Liver (tissue), 3 donors: ENCODE data around the gene CAMSAP2.

ENCODE experiments used
- EGR1 ChIP-seq, 2 donors: IDR thresholded peaks; 2 replicates each; pipeline ENCODE4 v1.6.1; 2016 to 2018; ENCODE audit warnings: antibody characterized with exemption in 2 of 2, low read depth in 2 of 2
- HNF4G ChIP-seq: IDR thresholded peaks from 2 replicates; pipeline ENCODE4 v1.6.1; 2016; ENCODE audit warnings: antibody characterized with exemption
- JUND ChIP-seq, 2 donors: IDR thresholded peaks; 2 replicates each; pipeline ENCODE4 v1.6.1; 2016; ENCODE audit warnings: antibody characterized with exemption in 2 of 2
- RAD21 ChIP-seq, 2 donors: IDR thresholded peaks; 2 replicates each; pipeline ENCODE4 v1.6.1; 2016; ENCODE audit warnings: antibody characterized with exemption in 2 of 2, mild to moderate bottlenecking in 2 of 2
- REST ChIP-seq: IDR thresholded peaks from 2 replicates; pipeline ENCODE4 v1.6.1; 2016; ENCODE audit warnings: antibody characterized with exemption, mild to moderate bottlenecking
- TF ChIP-seq, protein P1 (sequence below): fragments of 150-350 bp; IDR thresholded peaks from 2 replicates; pipeline ENCODE4 v1.5.1; 2017; ENCODE audit warnings: improper control_type of control experiment, low read depth, low read length; ENCODE audit not compliant: missing input control
- TF ChIP-seq, protein P2 (sequence below): IDR thresholded peaks from 2 replicates; pipeline ENCODE4 v1.6.1; 2016; ENCODE audit warnings: antibody characterized with exemption
- donor health status: healthy.
- donor health status: healthy.

DNA sequence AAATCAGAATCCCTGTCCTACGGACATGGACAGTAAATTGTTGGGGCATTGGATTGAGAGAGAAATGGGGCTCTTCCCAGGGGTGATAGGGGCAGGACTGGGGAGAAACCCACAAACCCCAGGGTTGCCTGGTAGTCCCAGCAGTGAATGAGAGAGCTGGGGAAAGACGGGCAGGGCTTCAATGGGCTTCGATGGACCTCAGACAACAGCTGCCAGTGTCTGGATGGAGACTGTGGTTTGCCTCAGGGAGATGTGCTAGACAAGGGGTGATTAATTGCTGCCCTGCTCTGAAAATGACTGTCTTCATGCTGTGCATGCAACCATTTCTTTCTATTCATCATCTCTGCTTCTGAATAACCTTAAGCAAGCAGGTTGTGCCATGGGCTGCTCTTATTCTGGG is 141.5 kb downstream of the CAMSAP2 start:
- TF ChIP-seq, protein P1, sequence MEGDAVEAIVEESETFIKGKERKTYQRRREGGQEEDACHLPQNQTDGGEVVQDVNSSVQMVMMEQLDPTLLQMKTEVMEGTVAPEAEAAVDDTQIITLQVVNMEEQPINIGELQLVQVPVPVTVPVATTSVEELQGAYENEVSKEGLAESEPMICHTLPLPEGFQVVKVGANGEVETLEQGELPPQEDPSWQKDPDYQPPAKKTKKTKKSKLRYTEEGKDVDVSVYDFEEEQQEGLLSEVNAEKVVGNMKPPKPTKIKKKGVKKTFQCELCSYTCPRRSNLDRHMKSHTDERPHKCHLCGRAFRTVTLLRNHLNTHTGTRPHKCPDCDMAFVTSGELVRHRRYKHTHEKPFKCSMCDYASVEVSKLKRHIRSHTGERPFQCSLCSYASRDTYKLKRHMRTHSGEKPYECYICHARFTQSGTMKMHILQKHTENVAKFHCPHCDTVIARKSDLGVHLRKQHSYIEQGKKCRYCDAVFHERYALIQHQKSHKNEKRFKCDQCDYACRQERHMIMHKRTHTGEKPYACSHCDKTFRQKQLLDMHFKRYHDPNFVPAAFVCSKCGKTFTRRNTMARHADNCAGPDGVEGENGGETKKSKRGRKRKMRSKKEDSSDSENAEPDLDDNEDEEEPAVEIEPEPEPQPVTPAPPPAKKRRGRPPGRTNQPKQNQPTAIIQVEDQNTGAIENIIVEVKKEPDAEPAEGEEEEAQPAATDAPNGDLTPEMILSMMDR = no peak
- TF ChIP-seq REST (no peak), EGR1 (IDR thresholded peaks at IDR 0.05; ENCODE audit: low read depth in 2 of 2) (no peak), HNF4G (no peak), JUND (IDR thresholded peaks at IDR 0.05) (no peak), RAD21 (IDR thresholded peaks at IDR 0.05) (no peak)
- TF ChIP-seq, protein P2, sequence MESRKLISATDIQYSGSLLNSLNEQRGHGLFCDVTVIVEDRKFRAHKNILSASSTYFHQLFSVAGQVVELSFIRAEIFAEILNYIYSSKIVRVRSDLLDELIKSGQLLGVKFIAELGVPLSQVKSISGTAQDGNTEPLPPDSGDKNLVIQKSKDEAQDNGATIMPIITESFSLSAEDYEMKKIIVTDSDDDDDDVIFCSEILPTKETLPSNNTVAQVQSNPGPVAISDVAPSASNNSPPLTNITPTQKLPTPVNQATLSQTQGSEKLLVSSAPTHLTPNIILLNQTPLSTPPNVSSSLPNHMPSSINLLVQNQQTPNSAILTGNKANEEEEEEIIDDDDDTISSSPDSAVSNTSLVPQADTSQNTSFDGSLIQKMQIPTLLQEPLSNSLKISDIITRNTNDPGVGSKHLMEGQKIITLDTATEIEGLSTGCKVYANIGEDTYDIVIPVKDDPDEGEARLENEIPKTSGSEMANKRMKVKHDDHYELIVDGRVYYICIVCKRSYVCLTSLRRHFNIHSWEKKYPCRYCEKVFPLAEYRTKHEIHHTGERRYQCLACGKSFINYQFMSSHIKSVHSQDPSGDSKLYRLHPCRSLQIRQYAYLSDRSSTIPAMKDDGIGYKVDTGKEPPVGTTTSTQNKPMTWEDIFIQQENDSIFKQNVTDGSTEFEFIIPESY = no peak
